ENCODE measurements around the gene ITPR2.
"Not testable (repeated sequence)": the region's sequence is repeated elsewhere in the genome, so short reads cannot be mapped to it uniquely, and the experiment has no call there.

ITPR2 gene

GRCh38 chr12:26786865-26787514, 46.0 kb downstream of the ITPR2 start:
- DNase-seq (ENCODE audit: low read depth): peak; percentile 52

- DNase-seq (ENCODE audit: low read depth): peak; percentile 11
Observed at GRCh38 chr12:26786491-26786864, 46.5 kb downstream of the ITPR2 start.

- DNase-seq (ENCODE audit: low read depth): not testable (repeated sequence)
Observed at GRCh38 chr12:26783816-26784379, 49.1 kb downstream of the ITPR2 start.

- DNase-seq (ENCODE audit: low read depth): no peak
Observed at GRCh38 chr12:26783131-26783526, 49.9 kb downstream of the ITPR2 start.

- DNase-seq (ENCODE audit: low read depth): no peak
Observed at GRCh38 chr12:26782372-26783130, 50.4 kb downstream of the ITPR2 start.

- not testable (repeated sequence) for DNase-seq (ENCODE audit: low read depth)
Observed at GRCh38 chr12:26780656-26781055, 52.3 kb downstream of the ITPR2 start.

- DNase-seq (ENCODE audit: low read depth): not testable (repeated sequence)
Observed at GRCh38 chr12:26778173-26778775, 54.7 kb downstream of the ITPR2 start.

- no peak for DNase-seq (ENCODE audit: low read depth)
Observed at GRCh38 chr12:26777236-26777635, 55.8 kb downstream of the ITPR2 start.

GRCh38 chr12:26775991-26776390, 57.0 kb downstream of the ITPR2 start:
- not testable (repeated sequence) for DNase-seq (ENCODE audit: low read depth)

- no peak for DNase-seq (ENCODE audit: low read depth)
Observed at GRCh38 chr12:26773313-26774104, 59.5 kb downstream of the ITPR2 start.

GRCh38 chr12:26771861-26772260, 61.1 kb downstream of the ITPR2 start:
- DNase-seq (ENCODE audit: low read depth): no peak

GRCh38 chr12:26770239-26771070, 62.5 kb downstream of the ITPR2 start:
- DNase-seq (ENCODE audit: low read depth): no peak

GRCh38 chr12:26769611-26770010, 63.4 kb downstream of the ITPR2 start:
- no peak for DNase-seq (ENCODE audit: low read depth)

GRCh38 chr12:26768611-26769603, 64.1 kb downstream of the ITPR2 start:
- no peak for DNase-seq (ENCODE audit: low read depth)

GRCh38 chr12:26767865-26768264, 65.1 kb downstream of the ITPR2 start:
- no peak for DNase-seq (ENCODE audit: low read depth)

- DNase-seq (ENCODE audit: low read depth): no peak
Observed at GRCh38 chr12:26767116-26767515, 65.9 kb downstream of the ITPR2 start.

- no peak for DNase-seq (ENCODE audit: low read depth)
Observed at GRCh38 chr12:26762186-26762585, 70.8 kb downstream of the ITPR2 start.

GRCh38 chr12:26761775-26762174, 71.2 kb downstream of the ITPR2 start:
- no peak for DNase-seq (ENCODE audit: low read depth)

GRCh38 chr12:26760657-26761293, 72.2 kb downstream of the ITPR2 start:
- DNase-seq (ENCODE audit: low read depth): no peak

Data from GM04504 (cell line).